ENCODE data around the gene CCSAP.

DNA sequence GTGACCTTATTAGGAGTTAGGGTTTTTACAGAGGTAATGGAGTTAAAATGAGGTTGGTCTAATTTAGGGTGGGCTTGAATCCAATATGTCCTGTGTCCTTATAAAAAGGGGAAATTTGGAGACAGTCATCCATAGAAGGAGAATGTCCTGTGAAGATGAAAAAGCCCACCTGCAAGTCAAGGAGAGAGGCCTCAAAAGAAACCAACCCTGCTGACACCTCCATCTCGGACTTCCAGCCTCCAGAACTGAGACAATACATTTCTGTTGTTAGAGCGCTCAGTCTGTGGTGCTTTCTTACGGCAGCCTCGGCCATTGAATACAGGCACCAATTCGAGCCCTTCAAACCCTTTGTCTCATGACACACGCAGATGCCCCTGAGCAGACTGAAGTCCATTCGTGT, 47.3 kb upstream of the CCSAP start:
- TF ChIP-seq CTCF (conservative IDR thresholded peaks at IDR 0.05; ENCODE audit: low read length) (no peak), EZH2phosphoT487 (IDR thresholded peaks at IDR 0.05; ENCODE audit: borderline replicate concordance) (no peak)

All from Loucy (cell line).